BJ (cell line): ENCODE measurements around the gene AK5. TPM values are rescaled to one million over a fixed set of nuclear protein-coding genes. Genes with fewer than 3 reads are reported as not detected.

ENCODE experiments used
- CTCF ChIA-PET: fragments of 350-600 bp; formaldehyde crosslinking; extraction: SDS; loops from one replicate; lab custom pipeline; 2021; ENCODE audit warnings: antibody characterized with exemption, inconsistent platforms; lab: Yijun Ruan, JAX
- POLR2A ChIA-PET: fragments of 300-600 bp; sonication (Branson Sonifier 250); formaldehyde crosslinking; extraction: SDS; loops from one replicate; lab custom pipeline; 2021; ENCODE audit warnings: antibody characterized with exemption; lab: Charles Lee
- DNase-seq: peaks from one replicate; pipeline ENCODE4 v3.0.0-alpha.2; 2011; ENCODE audit warnings: low read depth
- H3K27me3 ChIP-seq: 2 replicates; pipeline ENCODE4 v1.6.0; 2011; ENCODE audit warnings: low read length; ENCODE audit not compliant: control insufficient read depth, insufficient read depth
- H3K36me3 ChIP-seq: 2 replicates; pipeline ENCODE4 v1.5.1; 2011; ENCODE audit warnings: low read length; ENCODE audit not compliant: control insufficient read depth, insufficient read depth
- H3K4me3 ChIP-seq: 2 replicates; pipeline ENCODE4 v1.5.1; 2011; ENCODE audit warnings: low read depth, mild to moderate bottlenecking, control low read depth, low read length
- polyA plus RNA-seq: library from polyadenylated mRNA; depleted of rRNA; stranded (reverse); fragments of >200 nt; gene quantifications from 2 replicates; pipeline ENCODE4 v1.2.3, GENCODE V29; 2011
- TF ChIP-seq, protein P1 (sequence below): IDR thresholded peaks from 2 replicates; pipeline ENCODE4 v1.5.1; 2011; ENCODE audit warnings: low read depth, mild to moderate bottlenecking, control low read depth, inconsistent platforms, low read length, moderate library complexity; ENCODE audit not compliant: insufficient read depth

The AK5 gene
- polyA plus RNA-seq, 1 experiment = 7.8 TPM

- CTCF ChIA-PET = no interaction called here
- no peaks in the 10 kb centered on the region for H3K27me3 ChIP-seq
- POLR2A ChIA-PET = no interaction called here
- DNase-seq = no peak
- H3K36me3 ChIP-seq = no peaks in the 10 kb centered on the region
- H3K4me3 ChIP-seq = no peak overlapping the region
- TF ChIP-seq, protein P1, sequence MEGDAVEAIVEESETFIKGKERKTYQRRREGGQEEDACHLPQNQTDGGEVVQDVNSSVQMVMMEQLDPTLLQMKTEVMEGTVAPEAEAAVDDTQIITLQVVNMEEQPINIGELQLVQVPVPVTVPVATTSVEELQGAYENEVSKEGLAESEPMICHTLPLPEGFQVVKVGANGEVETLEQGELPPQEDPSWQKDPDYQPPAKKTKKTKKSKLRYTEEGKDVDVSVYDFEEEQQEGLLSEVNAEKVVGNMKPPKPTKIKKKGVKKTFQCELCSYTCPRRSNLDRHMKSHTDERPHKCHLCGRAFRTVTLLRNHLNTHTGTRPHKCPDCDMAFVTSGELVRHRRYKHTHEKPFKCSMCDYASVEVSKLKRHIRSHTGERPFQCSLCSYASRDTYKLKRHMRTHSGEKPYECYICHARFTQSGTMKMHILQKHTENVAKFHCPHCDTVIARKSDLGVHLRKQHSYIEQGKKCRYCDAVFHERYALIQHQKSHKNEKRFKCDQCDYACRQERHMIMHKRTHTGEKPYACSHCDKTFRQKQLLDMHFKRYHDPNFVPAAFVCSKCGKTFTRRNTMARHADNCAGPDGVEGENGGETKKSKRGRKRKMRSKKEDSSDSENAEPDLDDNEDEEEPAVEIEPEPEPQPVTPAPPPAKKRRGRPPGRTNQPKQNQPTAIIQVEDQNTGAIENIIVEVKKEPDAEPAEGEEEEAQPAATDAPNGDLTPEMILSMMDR = no peak
Observed at GRCh38 chr1:77276941-77277340, 4.9 kb upstream of the AK5 start.

DNA sequence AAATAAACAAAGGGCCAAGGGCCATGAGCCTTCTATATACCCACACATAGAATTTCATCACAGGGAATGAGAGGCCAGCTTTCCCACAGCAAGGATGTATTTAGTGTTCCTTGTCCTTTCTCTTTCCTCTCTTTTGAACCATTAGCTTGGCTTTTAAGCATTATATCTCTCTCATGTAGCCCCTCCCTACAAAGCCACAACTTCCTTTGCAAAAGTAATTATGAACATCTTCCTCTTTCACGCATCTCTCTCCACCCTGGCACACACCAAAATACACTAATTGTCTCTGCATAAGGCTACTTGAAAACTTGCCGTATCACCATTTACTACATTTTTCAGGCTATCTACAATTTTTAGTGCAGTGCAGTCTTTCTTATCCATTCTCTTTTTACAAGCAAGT, 1.9 kb upstream of the AK5 start:
- Histone ChIP-seq H3K36me3 (no peaks in the 10 kb centered on the region), H3K4me3 (no peak overlapping the region), H3K27me3 (no peaks in the 10 kb centered on the region)
- no peak for DNase-seq
- TF ChIP-seq, protein P1 = no peak
- CTCF ChIA-PET = no interaction called here
- POLR2A ChIA-PET = no interaction called here

- no peak overlapping the region for H3K4me3 ChIP-seq
- CTCF ChIA-PET = interaction anchor here (1.1 to 2.0 kb wide), 5 partner anchors 9 to 234 kb away, joined by 3 to 8 read pairs (median 4); no protein-coding TSS in a partner anchor
- H3K36me3 ChIP-seq = no peaks in the 10 kb centered on the region
- DNase-seq = no peak
- POLR2A ChIA-PET = no interaction called here
- TF ChIP-seq, protein P1 = no peak
- no peaks in the 10 kb centered on the region for H3K27me3 ChIP-seq
Observed at GRCh38 chr1:77280962-77281361, 857 bp upstream of the AK5 start.

- DNase-seq = no peak
- Histone ChIP-seq H3K27me3 (no peaks in the 10 kb centered on the region), H3K36me3 (no peaks in the 10 kb centered on the region), H3K4me3 (peak overlapping the region; percentile 49)
- TF ChIP-seq, protein P1 = no peak
- CTCF ChIA-PET = interaction anchor here (0.6 to 2.0 kb wide), 7 partner anchors 11 to 832 kb away, joined by 3 to 8 read pairs (median 4); no protein-coding TSS in a partner anchor
- POLR2A ChIA-PET = interaction anchor here (0.6 kb wide), 1 partner anchor 60 kb away, joined by 3 read pairs; no protein-coding TSS in a partner anchor
Observed at GRCh38 chr1:77282187-77282865, 507 bp downstream of the AK5 start.

DNA sequence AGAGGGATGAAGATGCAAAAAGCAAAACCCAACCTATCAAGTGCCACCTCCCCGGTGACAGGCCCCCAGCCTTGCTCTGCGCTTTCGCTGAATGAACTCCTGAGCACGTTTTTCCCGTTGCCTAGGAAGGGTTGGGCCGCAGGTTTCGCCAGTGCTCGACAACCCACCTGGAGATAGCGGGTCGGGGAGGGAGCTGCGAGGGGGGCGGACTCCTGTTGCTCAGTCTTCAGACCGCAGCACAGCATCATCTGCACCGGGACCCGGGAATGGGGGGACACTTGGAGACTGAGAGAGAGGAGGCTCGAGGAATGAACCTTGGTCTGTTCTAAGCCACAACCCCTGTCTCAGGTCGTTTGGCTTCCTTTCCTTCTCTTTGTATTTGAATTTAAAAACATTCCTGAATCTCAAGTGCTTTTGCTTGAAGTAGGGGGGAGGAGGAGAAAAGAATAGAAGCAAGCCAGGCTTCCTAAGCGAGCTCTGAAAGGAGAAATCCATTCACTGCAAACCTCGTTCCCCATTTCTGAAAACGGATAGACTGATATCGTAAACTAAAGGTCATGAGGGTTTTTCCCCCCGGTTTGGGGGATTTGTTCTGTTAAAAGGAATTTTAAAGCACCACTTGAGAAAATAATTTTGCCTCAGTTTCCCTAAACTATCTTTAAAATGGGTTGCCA, 1.2 kb downstream of the AK5 start:
- Histone ChIP-seq H3K27me3 (no peaks in the 10 kb centered on the region), H3K36me3 (no peaks in the 10 kb centered on the region), H3K4me3 (peak overlapping the region; percentile 49)
- TF ChIP-seq, protein P1 = no peak
- DNase-seq = no peak
- POLR2A ChIA-PET = no interaction called here
- CTCF ChIA-PET = interaction anchor here (0.6 to 1.6 kb wide), 3 partner anchors 11 to 39 kb away, joined by 3 to 6 read pairs (median 3); no protein-coding TSS in a partner anchor
